Endometrial microvascular endothelial cells (primary cell): Measurements from ENCODE around the gene RPL28. TPM values are rescaled to one million over a fixed set of nuclear protein-coding genes. Genes with fewer than 3 reads are reported as not detected.

Experiments used
- total RNA-seq: library from RNA; depleted of rRNA; stranded (reverse); fragments of >200 nt; gene quantifications from one replicate; pipeline ENCODE4 v1.2.3, GENCODE V29; 2015; ENCODE audit errors: inconsistent ontology term

The RPL28 gene
- total RNA-seq, 1 donor from 2014 or later = 298 TPM

Other genes starting within 250 kb of the RPL28 start
- not detected for gene TNNT1, start 236.7 kb upstream of the RPL28 start, total RNA-seq
- gene TNNI3, start 228.2 kb upstream of the RPL28 start, total RNA-seq = not detected
- not detected for gene DNAAF3, start 219.3 kb upstream of the RPL28 start, total RNA-seq
- gene SYT5, start 205.6 kb upstream of the RPL28 start, total RNA-seq = not detected
- gene PTPRH, start 176.4 kb upstream of the RPL28 start, total RNA-seq = 1.9 TPM
- gene TMEM86B, start 157.2 kb upstream of the RPL28 start, total RNA-seq = 1.1 TPM
- 63.8 TPM for gene PPP6R1, start 126.9 kb upstream of the RPL28 start, total RNA-seq
- gene HSPBP1, start 105.8 kb upstream of the RPL28 start, total RNA-seq = 26.7 TPM
- 1.1 TPM for gene BRSK1, start 101.9 kb upstream of the RPL28 start, total RNA-seq
- not detected for gene TMEM150B, start 60.6 kb upstream of the RPL28 start, total RNA-seq
- 4.3 TPM for gene KMT5C, start 46.1 kb upstream of the RPL28 start, total RNA-seq
- gene COX6B2, start 31.2 kb upstream of the RPL28 start, total RNA-seq = not detected
- not detected for gene GARIN5B, start 22.7 kb upstream of the RPL28 start, total RNA-seq
- gene IL11, start 15.5 kb upstream of the RPL28 start, total RNA-seq = not detected
- gene TMEM190, start 9.1 kb upstream of the RPL28 start, total RNA-seq = not detected
- not detected for gene TMEM238, start 1.6 kb upstream of the RPL28 start, total RNA-seq
- 101 TPM for gene UBE2S, start 21.9 kb downstream of the RPL28 start, total RNA-seq
- gene SHISA7, start 57.4 kb downstream of the RPL28 start, total RNA-seq = not detected
- gene ISOC2, start 75.7 kb downstream of the RPL28 start, total RNA-seq = 58.8 TPM
- not detected for gene C19orf85, start 78.8 kb downstream of the RPL28 start, total RNA-seq
- 4.6 TPM for gene ZNF628, start 90.7 kb downstream of the RPL28 start, total RNA-seq
- 8.5 TPM for gene NAT14, start 99.3 kb downstream of the RPL28 start, total RNA-seq
- 1.1 TPM for gene SSC5D, start 102.5 kb downstream of the RPL28 start, total RNA-seq
- not detected for gene SBK2, start 151.2 kb downstream of the RPL28 start, total RNA-seq
- gene SBK3, start 159.6 kb downstream of the RPL28 start, total RNA-seq = not detected
- 4.8 TPM for gene ZNF579, start 194.9 kb downstream of the RPL28 start, total RNA-seq
- gene FIZ1, start 213.6 kb downstream of the RPL28 start, total RNA-seq = 0.93 TPM
- gene ZNF524, start 214.4 kb downstream of the RPL28 start, total RNA-seq = 16.7 TPM
- 3.3 TPM for gene ZNF865, start 219.7 kb downstream of the RPL28 start, total RNA-seq
- 1.0 TPM for gene ZNF784, start 238.6 kb downstream of the RPL28 start, total RNA-seq